GM12878 (cell line): ENCODE results near the gene CLDN24. TPM values are rescaled to one million over a fixed set of nuclear protein-coding genes. Genes with fewer than 3 reads are reported as not detected.

ENCODE experiments used
- BCL3 ChIP-seq: IDR thresholded peaks from 2 replicates; pipeline ENCODE4 v1.6.1; 2011; ENCODE audit warnings: borderline replicate concordance, low read depth, mild to moderate bottlenecking, moderate library complexity, low read length; ENCODE audit not compliant: insufficient read depth, poor library complexity, severe bottlenecking
- BCLAF1 ChIP-seq: fragments of 450-650 bp; IDR thresholded peaks from 2 replicates; pipeline ENCODE4 v1.6.1; 2017; ENCODE audit warnings: antibody characterized with exemption, mild to moderate bottlenecking, moderate library complexity
- CEBPZ ChIP-seq: fragments of 150-350 bp; IDR thresholded peaks from 2 replicates; pipeline ENCODE4 v1.6.1; 2016; ENCODE audit warnings: low read depth, low read length
- FOXK2 ChIP-seq: fragments of 450-650 bp; IDR thresholded peaks from 2 replicates; pipeline ENCODE4 v1.6.1; 2017; ENCODE audit warnings: mild to moderate bottlenecking, moderate library complexity
- IKZF1 ChIP-seq: fragments of 450-650 bp; conservative IDR thresholded peaks from 2 replicates; pipeline ENCODE4 v1.6.1; 2017; ENCODE audit warnings: antibody characterized with exemption, mild to moderate bottlenecking
- MLLT1 ChIP-seq: fragments of 450-650 bp; IDR thresholded peaks from 2 replicates; pipeline ENCODE4 v1.6.1; 2016; ENCODE audit warnings: mild to moderate bottlenecking
- MTA2 ChIP-seq: fragments of 450-650 bp; IDR thresholded peaks from 2 replicates; pipeline ENCODE4 v1.6.1; 2016; ENCODE audit warnings: low read depth, mild to moderate bottlenecking, moderate library complexity
- NR2C2 ChIP-seq: IDR thresholded peaks from 2 replicates; pipeline ENCODE4 v1.6.1; 2011; ENCODE audit warnings: borderline replicate concordance, low read depth; ENCODE audit not compliant: control insufficient read depth, insufficient read length
- POLR2A ChIP-seq: IDR thresholded peaks from 2 replicates; pipeline ENCODE4 v1.6.1; 2011; ENCODE audit warnings: low read depth, mild to moderate bottlenecking, low read length
- POU2F2 ChIP-seq: IDR thresholded peaks from 3 replicates; pipeline ENCODE4 v1.6.1; 2011; ENCODE audit warnings: low read depth, mild to moderate bottlenecking, low read length, borderline replicate concordance
- RELB ChIP-seq: fragments of 450-650 bp; IDR thresholded peaks from 2 replicates; pipeline ENCODE4 v1.6.1; 2017; ENCODE audit warnings: low read depth, mild to moderate bottlenecking, moderate library complexity
- SREBF2 ChIP-seq: IDR thresholded peaks from 2 replicates; pipeline ENCODE4 v1.6.1; 2012; ENCODE audit warnings: mild to moderate bottlenecking, low read length
- SUPT20H ChIP-seq: IDR thresholded peaks from 2 replicates; pipeline ENCODE4 v1.6.1; 2011; ENCODE audit warnings: low read depth, mild to moderate bottlenecking, low read length, moderate library complexity, borderline replicate concordance; ENCODE audit not compliant: control insufficient read depth
- TCF7 ChIP-seq: IDR thresholded peaks from 2 replicates; pipeline ENCODE4 v1.6.1; 2014; ENCODE audit warnings: antibody characterized with exemption, borderline replicate concordance
- ZBTB4 ChIP-seq: fragments of 450-650 bp; formaldehyde crosslinking; IDR thresholded peaks from 2 replicates; pipeline ENCODE4 v1.4.0; 2022; ENCODE audit warnings: mild to moderate bottlenecking, moderate library complexity
- ZNF384 ChIP-seq: IDR thresholded peaks from 2 replicates; pipeline ENCODE4 v1.6.1; 2012; ENCODE audit warnings: low read depth, mild to moderate bottlenecking, low read length, improper control_type of control experiment, borderline replicate concordance
- polyA plus RNA-seq, 11 experiments: library from polyadenylated mRNA; depleted of rRNA in 4 of 11; unstranded in 6 of 11; stranded (reverse) in 5 of 11; fragments of >200 nt; fragmentation: Nextera tagmentation in 4 of 11; fragmentation: Illumina TruSeq in 1 of 11; extraction: Ambion mirVana in 4 of 11; extraction: Trizol in 1 of 11; gene quantifications; 1 replicate in 1 of 11; 2 replicates in 10 of 11; pipeline versions ENCODE4 v1.2.1 to v1.2.3, GENCODE V29; 2011 to 2016; ENCODE audit warnings: inconsistent platforms in 2 of 11, missing spikeins in 2 of 11, low read depth in 1 of 11
- total RNA-seq, 4 experiments: library from RNA; depleted of rRNA in 3 of 4; stranded (reverse); fragments of >200 nt in 3 of 4; fragmentation: Illumina TruSeq in 1 of 4; extraction: Trizol in 1 of 4; gene quantifications; 2 replicates each; pipeline versions ENCODE4 v1.2.1 to v1.2.3, GENCODE V29; 2013 to 2021

CLDN24 gene
- total and polyA plus RNA-seq, 10 of the 15 experiments (the other 5 are each of a cell fraction or from before 2014, with no cell fraction given): not detected

GRCh38 chr4:183321079-183321478 is 1.1 kb downstream of the CLDN24 start (continued):
- TF ChIP-seq BCL3 (no peak), MTA2 (peak; percentile 71), POU2F2 (no peak), RELB (peak; percentile 61; the same call in 1 of the 2 replicates), NR2C2 (no peak), BCLAF1 (no peak), SREBF2 (no peak), ZBTB4 (CRISPR knock-in tag) (no peak), CEBPZ (no peak), MLLT1 (peak; percentile 53; the same call in 1 of the 2 replicates), SUPT20H (no peak), TCF7 (no peak), IKZF1 (no peak), ZNF384 (peak; percentile 62; the same call in 1 of the 2 replicates), POLR2A (no peak), FOXK2 (no peak)
